PC-3 (cell line): ENCODE measurements around the gene PDLIM4.

Experiments used
- EZH2 ChIP-seq: fragments of 300-600 bp; sonication (generic); IDR thresholded peaks from one replicate; pipeline ENCODE4 v1.6.1; 2017; ENCODE audit warnings: antibody characterized with exemption, mild to moderate bottlenecking, low read length; ENCODE audit not compliant: unreplicated experiment
- EZH2phosphoT487 ChIP-seq: fragments of 300-600 bp; sonication (generic); IDR thresholded peaks from 2 replicates; pipeline ENCODE4 v1.6.1; 2018; ENCODE audit warnings: mild to moderate bottlenecking, antibody characterized with exemption, low read length, borderline replicate concordance
- TF ChIP-seq, protein P1 (sequence below): fragments of 300-600 bp; sonication (generic); conservative IDR thresholded peaks from 2 replicates; pipeline ENCODE4 v1.5.1; 2017; ENCODE audit warnings: antibody characterized with exemption, low read depth, mild to moderate bottlenecking, low read length

DNA sequence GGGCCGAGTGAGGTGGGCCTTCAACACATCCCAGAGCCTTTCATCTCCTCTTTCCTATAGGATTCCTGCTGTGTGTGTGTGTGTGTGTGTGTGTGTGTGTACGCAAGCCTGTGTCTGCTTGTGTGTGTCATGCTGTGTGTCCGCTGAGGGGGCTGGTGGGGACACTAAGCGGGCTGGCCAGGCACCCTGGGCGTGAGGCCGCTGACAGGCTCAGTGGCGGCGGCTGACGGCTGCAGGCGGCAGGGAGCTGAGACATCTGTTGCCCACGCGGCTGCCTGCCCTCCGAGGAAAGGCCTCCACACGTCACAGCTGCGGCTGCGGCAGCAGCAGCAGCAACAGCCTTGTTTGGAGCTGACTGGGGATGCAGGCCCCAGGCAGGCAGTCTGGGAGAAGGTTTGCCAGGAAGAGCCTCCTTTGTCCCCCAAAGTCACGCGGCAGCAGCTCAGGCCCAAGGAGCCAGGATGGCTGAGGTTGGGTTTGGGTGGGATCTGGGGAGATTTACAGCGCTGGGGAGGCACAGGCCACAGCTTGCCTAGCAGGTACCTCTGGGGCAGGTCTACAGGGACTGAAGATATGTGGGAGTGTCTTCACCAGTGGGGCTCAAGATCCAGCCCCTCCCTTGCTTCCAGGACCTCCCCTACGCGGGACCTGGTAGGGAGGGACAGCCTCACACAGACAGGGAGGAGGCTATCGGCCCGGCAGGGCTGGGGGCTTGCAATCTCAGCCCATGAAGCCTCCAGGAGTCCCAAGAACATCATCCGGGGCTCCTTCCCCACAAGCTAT lies 1.8 kb downstream of the PDLIM4 start:
- TF ChIP-seq, protein P1, sequence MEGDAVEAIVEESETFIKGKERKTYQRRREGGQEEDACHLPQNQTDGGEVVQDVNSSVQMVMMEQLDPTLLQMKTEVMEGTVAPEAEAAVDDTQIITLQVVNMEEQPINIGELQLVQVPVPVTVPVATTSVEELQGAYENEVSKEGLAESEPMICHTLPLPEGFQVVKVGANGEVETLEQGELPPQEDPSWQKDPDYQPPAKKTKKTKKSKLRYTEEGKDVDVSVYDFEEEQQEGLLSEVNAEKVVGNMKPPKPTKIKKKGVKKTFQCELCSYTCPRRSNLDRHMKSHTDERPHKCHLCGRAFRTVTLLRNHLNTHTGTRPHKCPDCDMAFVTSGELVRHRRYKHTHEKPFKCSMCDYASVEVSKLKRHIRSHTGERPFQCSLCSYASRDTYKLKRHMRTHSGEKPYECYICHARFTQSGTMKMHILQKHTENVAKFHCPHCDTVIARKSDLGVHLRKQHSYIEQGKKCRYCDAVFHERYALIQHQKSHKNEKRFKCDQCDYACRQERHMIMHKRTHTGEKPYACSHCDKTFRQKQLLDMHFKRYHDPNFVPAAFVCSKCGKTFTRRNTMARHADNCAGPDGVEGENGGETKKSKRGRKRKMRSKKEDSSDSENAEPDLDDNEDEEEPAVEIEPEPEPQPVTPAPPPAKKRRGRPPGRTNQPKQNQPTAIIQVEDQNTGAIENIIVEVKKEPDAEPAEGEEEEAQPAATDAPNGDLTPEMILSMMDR, result no peak
- TF ChIP-seq EZH2 (no peak), EZH2phosphoT487 (no peak)
